ENCODE data around the gene SLC15A4. TPM values are rescaled to one million over a fixed set of nuclear protein-coding genes. Genes with fewer than 3 reads are reported as not detected.
A peak's percentile ranks its signal among the peaks of the same experiment; 100 is the strongest.

The SLC15A4 gene
- polyA plus RNA-seq, 1 donor from 2014 or later = 13.8 TPM

DNA sequence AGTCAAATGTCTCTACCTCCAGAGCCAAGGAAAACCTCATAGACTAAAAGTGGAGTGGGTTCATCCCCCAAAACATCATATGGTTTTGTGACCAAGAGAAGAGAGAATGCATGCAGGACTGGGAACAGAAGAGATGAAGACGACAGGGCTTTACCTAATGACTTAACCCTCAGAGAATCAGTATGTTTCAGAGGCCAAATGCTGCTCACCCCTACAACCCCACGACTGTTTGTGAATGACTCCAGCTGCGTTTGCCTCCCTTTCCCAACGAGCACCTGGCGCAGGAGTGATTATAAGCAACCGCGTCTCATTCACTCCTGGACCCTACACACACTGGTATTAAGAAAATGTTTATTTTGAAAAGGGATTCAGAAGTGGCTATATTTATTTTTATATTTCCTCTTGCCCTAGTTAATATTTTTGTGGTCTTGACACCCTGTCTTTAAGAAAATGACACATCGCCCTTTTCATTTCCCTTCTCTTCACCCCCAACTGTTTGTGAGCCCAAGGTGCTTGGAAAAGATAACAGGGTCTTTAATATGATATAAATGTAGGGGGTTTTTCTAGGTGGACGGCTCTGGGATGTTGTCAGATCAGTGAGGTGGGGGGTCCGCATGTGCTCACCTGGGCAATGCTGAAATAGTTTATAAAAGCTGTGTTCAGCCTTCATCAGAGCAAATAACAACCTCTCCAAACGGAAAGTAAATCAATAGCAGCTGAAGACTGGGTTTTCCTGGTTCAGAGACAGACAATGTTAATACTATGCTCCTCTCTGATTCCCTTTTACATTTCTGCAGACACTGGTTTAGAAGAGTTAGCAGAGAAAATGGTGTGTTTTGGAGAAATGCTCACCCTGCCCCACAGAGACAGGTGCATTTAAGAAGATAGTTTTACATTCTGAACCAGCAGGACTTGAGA, 77.7 kb downstream of the SLC15A4 start:
- no peaks in the 10 kb centered on the region for H3K36me3 Mint-ChIP-seq
- peaks cover 0 to 1% (median 0%) of the 10 kb centered on the region in 3 donors for H3K4me1 Mint-ChIP-seq
- no peak overlapping the region for H3K27ac Mint-ChIP-seq
- peak overlapping the region in 2 of 4 donors; percentile 51 to 67 for H3K4me3 Mint-ChIP-seq
- peaks cover 9% of the 10 kb centered on the region for H3K27me3 Mint-ChIP-seq
- H3K9me3 Mint-ChIP-seq = peaks cover 0 to 4% (median 0%) of the 10 kb centered on the region in 3 donors

DNA sequence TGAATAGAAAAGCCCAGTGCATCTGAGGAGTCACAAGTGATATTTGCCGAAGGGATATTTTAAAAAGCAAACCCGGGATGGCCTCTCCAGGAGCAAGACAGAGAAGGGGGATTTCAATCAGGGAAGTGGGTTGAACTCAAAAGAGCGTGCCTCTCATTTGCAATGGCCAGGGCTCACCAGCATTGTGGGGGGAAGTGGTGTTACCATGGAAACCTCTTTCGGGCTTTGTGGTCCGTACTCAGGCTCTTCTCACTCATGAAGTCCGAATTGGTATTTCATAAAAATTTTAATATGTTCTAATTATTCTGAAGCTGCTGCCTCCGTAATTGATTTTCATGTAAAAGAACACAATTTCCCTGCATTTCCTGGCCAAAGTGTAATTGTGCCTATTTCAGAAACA, 79.8 kb downstream of the SLC15A4 start:
- peak overlapping the region in 1 of 3 donors; percentile 31 for H3K27ac Mint-ChIP-seq
- peak overlapping the region in 1 of 4 donors; percentile 9 for H3K4me3 Mint-ChIP-seq
- H3K36me3 Mint-ChIP-seq = peaks cover 4% of the 10 kb centered on the region
- peaks cover 0 to 1% (median 0%) of the 10 kb centered on the region in 3 donors for H3K4me1 Mint-ChIP-seq
- peaks cover 7 to 10% (median 8%) of the 10 kb centered on the region in 3 donors for H3K9me3 Mint-ChIP-seq
- peaks cover 11% of the 10 kb centered on the region for H3K27me3 Mint-ChIP-seq

Other genes starting within 250 kb of the SLC15A4 start
- gene GLT1D1, start 29.5 kb upstream of the SLC15A4 start, polyA plus RNA-seq = not detected

Measured in IgD-negative memory B cell (primary cell).